Upper lobe of left lung (tissue), 6 donors: ENCODE results near the gene DMAC2L. TPM values are rescaled to one million over a fixed set of nuclear protein-coding genes. Genes with fewer than 3 reads are reported as not detected.
A peak's percentile ranks its signal among the peaks of the same experiment; 100 is the strongest.

Source experiments
- ATAC-seq, 2 donors: fragments of 200-7000 bp; cut with Tn5 transposase; one replicate each; pipeline ENCODE4 v1.9.1; 2022; ENCODE audit warnings: mild to moderate bottlenecking in 2 of 2, moderate library complexity in 2 of 2; ENCODE audit not compliant: low FRiP score in 2 of 2
- DNase-seq, 2 donors: peaks; one replicate each; pipeline ENCODE4 v3.0.0-alpha.2; 2019 to 2020
- H3K27ac ChIP-seq, 4 donors: fragments of 200-600 bp; sonication (generic); one replicate each; pipeline ENCODE4 v1.5.1; 2016 to 2019
- H3K27me3 ChIP-seq, 4 donors: fragments of 200-600 bp; sonication (generic); one replicate each; pipeline ENCODE4 v1.5.1; 2017 to 2019
- H3K36me3 ChIP-seq, 4 donors: fragments of 200-600 bp; sonication (generic); one replicate each; pipeline ENCODE4 v1.5.1; 2016 to 2019
- H3K4me1 ChIP-seq, 4 donors: fragments of 200-600 bp; sonication (generic); one replicate each; pipeline ENCODE4 v1.5.1; 2018 to 2019
- H3K4me3 ChIP-seq, 4 donors: fragments of 200-600 bp; sonication (generic); one replicate each; pipeline ENCODE4 v1.5.1; 2017 to 2019; ENCODE audit warnings: mild to moderate bottlenecking in 2 of 4, moderate library complexity in 1 of 4
- H3K9me3 ChIP-seq, 4 donors: fragments of 200-600 bp; sonication (generic); one replicate each; pipeline ENCODE4 v1.5.1; 2018 to 2019
- CTCF ChIP-seq, 6 experiments: fragments of 450-650 bp in 4 of 6; fragments of 200-600 bp in 2 of 6; sonication (generic) in 2 of 6; IDR thresholded peaks; one replicate each; pipeline ENCODE4 v1.5.1; 2016 to 2019; ENCODE audit warnings: antibody characterized with exemption in 6 of 6
- EP300 ChIP-seq, 4 donors: sonication (generic); formaldehyde crosslinking; IDR thresholded peaks; one replicate each; pipeline ENCODE4 v1.5.1; 2017; ENCODE audit warnings: antibody characterized with exemption in 4 of 4, control low read depth in 2 of 4
- POLR2A ChIP-seq, 4 donors: fragments of 450-650 bp; IDR thresholded peaks; one replicate each; pipeline ENCODE4 v1.5.1; 2016 to 2017; ENCODE audit warnings: antibody characterized with exemption in 4 of 4, mild to moderate bottlenecking in 2 of 4
- POLR2AphosphoS5 ChIP-seq, 2 donors: sonication (generic); formaldehyde crosslinking; IDR thresholded peaks; one replicate each; pipeline ENCODE4 v1.5.1; 2017; ENCODE audit warnings: antibody characterized with exemption in 2 of 2
- WGBS, 2 donors: methylation state at CpG; one replicate each; pipeline ENCODE4 v1.1.5; 2017 to 2018; 5-methylcytosine and 5-hydroxymethylcytosine counted together
- total RNA-seq, 6 donors: library from RNA; depleted of rRNA in 4 of 6; stranded (reverse); fragments of >200 nt in 4 of 6; gene quantifications; one replicate each; pipeline versions ENCODE4 v1.1.0 to v1.2.1, GENCODE V29; 2016 to 2021
- donor health status: DM: no; HTN: no; CAD: no; lungs with moderate emphysema.
- donor health status: DM: no; HTN: yes; CAD: no; lungs with severe emphysema.

The DMAC2L gene
- 10 to 100 TPM; 13.5 to 23.7 (median 21.6) TPM for total RNA-seq

- DNase-seq, result peak; percentile 93 to 99
- H3K27me3 ChIP-seq, result no peaks in the 10 kb centered on the region
- H3K27ac ChIP-seq, result peak within 1 kb of the TSS; percentile 94 to 97 (median 95)
- peak; percentile 100 for ATAC-seq
- H3K4me1 ChIP-seq, result peaks cover 15 to 19% (median 16%) of the 10 kb centered on the region in 4 donors
- TF ChIP-seq EP300 (IDR thresholded peaks at IDR 0.05), result no peak
- TF ChIP-seq POLR2AphosphoS5 (IDR thresholded peaks at IDR 0.05), result peak; percentile 85 to 87
- TF ChIP-seq POLR2A (IDR thresholded peaks at IDR 0.05), result peak in 3 of 4 donors; percentile 58 to 85 (median 70)
- peak in 3 of 6 experiments; percentile 65 to 86 (median 82) for TF ChIP-seq CTCF (IDR thresholded peaks at IDR 0.05)
- 0 to 1% methylated on average over 14 to 50 of the region's 83 CpGs for whole genome bisulfite sequencing, 2 donors
- no peaks in the 10 kb centered on the region for H3K9me3 ChIP-seq
- H3K36me3 ChIP-seq, result peaks cover 0 to 6% (median 0%) of the 10 kb centered on the region in 4 donors
- H3K4me3 ChIP-seq, result peak within 1 kb of the TSS; percentile 72 to 81 (median 74)
These were observed at the start of gene DMAC2L, which contains the start of gene L2HGDH for GRCh38 chr14:50311972-50312733. Gene DMAC2L, plus strand, starts transcription at chr14:50312324. Its CDS starts 9,164 bp downstream, at chr14:50321488. Gene L2HGDH, minus strand, starts transcription at chr14:50312229. Its CDS starts 79 bp downstream, at chr14:50312150.

- Histone ChIP-seq H3K36me3 (peaks cover 0 to 6% (median 0%) of the 10 kb centered on the region in 4 donors), H3K4me3 (no peak overlapping the region), H3K27ac (no peak overlapping the region), H3K4me1 (no peaks in the 10 kb centered on the region), H3K9me3 (no peaks in the 10 kb centered on the region), H3K27me3 (no peaks in the 10 kb centered on the region)
- DNase-seq, result no peak
- ATAC-seq, result no peak
- TF ChIP-seq POLR2A (IDR thresholded peaks at IDR 0.05) (no peak), CTCF (IDR thresholded peaks at IDR 0.05) (no peak), EP300 (IDR thresholded peaks at IDR 0.05) (no peak), POLR2AphosphoS5 (IDR thresholded peaks at IDR 0.05) (no peak)
- WGBS, 2 donors, result 88 to 92% methylated on average over 2 of the region's 2 CpGs
These were observed 49.3 kb upstream of the DMAC2L start for GRCh38 chr14:50262865-50263264.

GRCh38 chr14:50263321-50263720, 48.8 kb upstream of the DMAC2L start:
- peaks cover 0 to 6% (median 0%) of the 10 kb centered on the region in 4 donors for H3K36me3 ChIP-seq
- H3K27me3 ChIP-seq, result no peaks in the 10 kb centered on the region
- no peaks in the 10 kb centered on the region for H3K9me3 ChIP-seq
- DNase-seq (no peak), ATAC-seq (no peak)
- no peak overlapping the region for H3K27ac ChIP-seq
- no peak for TF ChIP-seq CTCF (IDR thresholded peaks at IDR 0.05)
- no peak for TF ChIP-seq EP300 (IDR thresholded peaks at IDR 0.05)
- TF ChIP-seq POLR2A (IDR thresholded peaks at IDR 0.05), result no peak
- no peak for TF ChIP-seq POLR2AphosphoS5 (IDR thresholded peaks at IDR 0.05)
- no peak overlapping the region for H3K4me3 ChIP-seq
- no peaks in the 10 kb centered on the region for H3K4me1 ChIP-seq
- WGBS, 2 donors, result 83 to 89% methylated on average over 4 of the region's 4 CpGs

GRCh38 chr14:50265029-50265428, 47.1 kb upstream of the DMAC2L start:
- Histone ChIP-seq H3K9me3 (no peaks in the 10 kb centered on the region), H3K27me3 (no peaks in the 10 kb centered on the region), H3K36me3 (peaks cover 0 to 6% (median 0%) of the 10 kb centered on the region in 4 donors), H3K4me1 (no peaks in the 10 kb centered on the region), H3K27ac (no peak overlapping the region), H3K4me3 (no peak overlapping the region)
- DNase-seq (no peak), ATAC-seq (no peak)
- TF ChIP-seq POLR2A (IDR thresholded peaks at IDR 0.05) (no peak), POLR2AphosphoS5 (IDR thresholded peaks at IDR 0.05) (no peak)

GRCh38 chr14:50270932-50271331, 41.2 kb upstream of the DMAC2L start:
- no peak overlapping the region for H3K27ac ChIP-seq
- no peak for ATAC-seq
- no peaks in the 10 kb centered on the region for H3K27me3 ChIP-seq
- no peaks in the 10 kb centered on the region for H3K36me3 ChIP-seq
- TF ChIP-seq EP300 (IDR thresholded peaks at IDR 0.05) (no peak), POLR2AphosphoS5 (IDR thresholded peaks at IDR 0.05) (no peak), CTCF (IDR thresholded peaks at IDR 0.05) (no peak), POLR2A (IDR thresholded peaks at IDR 0.05) (no peak)
- no peak overlapping the region for H3K4me3 ChIP-seq
- no peaks in the 10 kb centered on the region for H3K4me1 ChIP-seq
- WGBS, 2 donors, result 69 to 80% methylated on average over 6 of the region's 6 CpGs
- H3K9me3 ChIP-seq, result no peaks in the 10 kb centered on the region
- DNase-seq, result no peak
